ENCODE results near the gene RPAP2. TPM values are rescaled to one million over a fixed set of nuclear protein-coding genes. Genes with fewer than 3 reads are reported as not detected.

The RPAP2 gene
- total RNA-seq, 1 experiment from 2014 or later: 19.8 TPM

GRCh38 chr1:92306020-92306419 lies 7.2 kb downstream of the RPAP2 start (continued):
- TF ChIP-seq ATF2 (CRISPR knock-in tag; IDR thresholded peaks at IDR 0.05; ENCODE audit: borderline replicate concordance, low read depth) (no peak), CREB1 (CRISPR knock-in tag; IDR thresholded peaks at IDR 0.05) (no peak), ZNF671 (CRISPR knock-in tag; IDR thresholded peaks at IDR 0.05) (no peak)

- Mint-ChIP-seq H3K27me3 (ENCODE audit: low read depth) (no peaks in the 10 kb centered on the region), H3K27ac (no peak overlapping the region), H3K36me3 (peaks cover 33% of the 10 kb centered on the region), H3K9me3 (peaks cover 3% of the 10 kb centered on the region; the same call in 1 of the 2 replicates), H3K4me1 (peaks cover 17% of the 10 kb centered on the region), H3K4me3 (no peak overlapping the region)
- ChIA-PET CTCF (interaction anchor here (0.8 kb wide), 1 partner anchor 510 kb away, joined by 3 read pairs; no protein-coding TSS in a partner anchor), POLR2A (interaction anchor here (1.0 kb wide), 1 partner anchor 9 kb away, joined by 3 read pairs; the partner anchor contains the start of genes GLMN and RPAP2)
- ATAC-seq: peak; percentile 48; the same call in 1 of the 2 replicates
- no peak for TF ChIP-seq ZMAT4 (CRISPR knock-in tag; IDR thresholded peaks at IDR 0.05)
- no peak for TF ChIP-seq ZNF219 (CRISPR knock-in tag; IDR thresholded peaks at IDR 0.05; ENCODE audit: borderline replicate concordance)
- TF ChIP-seq ERG (CRISPR knock-in tag; IDR thresholded peaks at IDR 0.05): no peak
- TF ChIP-seq MAX (CRISPR knock-in tag; IDR thresholded peaks at IDR 0.05): no peak
- no peak for TF ChIP-seq KAT7 (CRISPR knock-in tag; IDR thresholded peaks at IDR 0.05; ENCODE audit: borderline replicate concordance)
- no peak for TF ChIP-seq USF1 (CRISPR knock-in tag; IDR thresholded peaks at IDR 0.05)
- no peak for TF ChIP-seq MXD4 (CRISPR knock-in tag; IDR thresholded peaks at IDR 0.05; ENCODE audit: borderline replicate concordance)
- no peak for TF ChIP-seq ZBTB43 (CRISPR knock-in tag; IDR thresholded peaks at IDR 0.05)
- TF ChIP-seq JAZF1 (CRISPR knock-in tag; IDR thresholded peaks at IDR 0.05): no peak
- no peak for TF ChIP-seq RORB (CRISPR knock-in tag; IDR thresholded peaks at IDR 0.05)
- TF ChIP-seq ZNF317 (CRISPR knock-in tag; IDR thresholded peaks at IDR 0.05; ENCODE audit: borderline replicate concordance, low read depth): no peak
- TF ChIP-seq CREM (CRISPR knock-in tag; IDR thresholded peaks at IDR 0.05): no peak
- DNase-seq (ENCODE audit: low spot score): no peak
These were observed 9.1 kb downstream of the RPAP2 start for GRCh38 chr1:92307980-92308379.

GRCh38 chr1:92310185-92310597 lies 11.3 kb downstream of the RPAP2 start:
- ChIA-PET POLR2A (no interaction called here), CTCF (interaction anchor here (0.6 to 1.6 kb wide), 13 partner anchors 9 to 546 kb away, joined by 3 to 11 read pairs (median 4); partner anchors contain the start of genes EVI5, GFI1 and RPAP2)
- H3K27me3 Mint-ChIP-seq (ENCODE audit: low read depth): no peaks in the 10 kb centered on the region
- DNase-seq (ENCODE audit: low spot score) (no peak), ATAC-seq (0 out of 2 replicates have a peak, but pooled peaks have one; percentile 26)
- no peak overlapping the region for H3K27ac Mint-ChIP-seq
- H3K9me3 Mint-ChIP-seq: no peaks in the 10 kb centered on the region
- peaks cover 17% of the 10 kb centered on the region for H3K4me1 Mint-ChIP-seq
- no peak overlapping the region for H3K4me3 Mint-ChIP-seq
- peaks cover 22% of the 10 kb centered on the region for H3K36me3 Mint-ChIP-seq
- TF ChIP-seq RELA (CRISPR knock-in tag; IDR thresholded peaks at IDR 0.05; ENCODE audit: borderline replicate concordance) (no peak), ZNF425 (CRISPR knock-in tag; conservative IDR thresholded peaks at IDR 0.05) (no peak), ZBTB21 (CRISPR knock-in tag; IDR thresholded peaks at IDR 0.05; ENCODE audit: borderline replicate concordance) (no peak), MAX (CRISPR knock-in tag; IDR thresholded peaks at IDR 0.05) (no peak), ZMAT4 (CRISPR knock-in tag; IDR thresholded peaks at IDR 0.05) (no peak), ATF2 (CRISPR knock-in tag; IDR thresholded peaks at IDR 0.05; ENCODE audit: borderline replicate concordance, low read depth) (no peak), FOXK1 (CRISPR knock-in tag; IDR thresholded peaks at IDR 0.05) (no peak), USF1 (CRISPR knock-in tag; IDR thresholded peaks at IDR 0.05) (no peak), ELF4 (CRISPR knock-in tag; IDR thresholded peaks at IDR 0.05; ENCODE audit: low read depth) (no peak)

All from WTC11 (cell line).